HFFc6 (cell line): ENCODE results near the gene ALKAL2. TPM values are rescaled to one million over a fixed set of nuclear protein-coding genes. Genes with fewer than 3 reads are reported as not detected.
A peak's percentile ranks its signal among the peaks of the same experiment; 100 is the strongest.

ENCODE experiments used
- DNase-seq: peaks from one replicate; pipeline ENCODE4 v3.0.0-alpha.2; 2018
- H3K27ac Mint-ChIP-seq: 2 replicates; pipeline ENCODE4 v1.8.0; 2020; ENCODE audit warnings: mild to moderate bottlenecking, mixed read lengths
- H3K27me3 Mint-ChIP-seq: 2 replicates; pipeline ENCODE4 v1.8.0; 2021; ENCODE audit warnings: mild to moderate bottlenecking, moderate library complexity, mixed read lengths; ENCODE audit not compliant: insufficient read depth
- H3K36me3 Mint-ChIP-seq: 2 replicates; pipeline ENCODE4 v1.8.0; 2021; ENCODE audit warnings: low read depth, mixed read lengths
- H3K4me1 Mint-ChIP-seq: 2 replicates; pipeline ENCODE4 v1.8.0; 2020; ENCODE audit warnings: low read depth, mixed read lengths
- H3K4me3 Mint-ChIP-seq: 2 replicates; pipeline ENCODE4 v1.8.0; 2020; ENCODE audit warnings: mild to moderate bottlenecking, moderate library complexity, mixed read lengths
- H3K9me3 Mint-ChIP-seq: 2 replicates; pipeline ENCODE4 v1.8.0; 2020; ENCODE audit warnings: mild to moderate bottlenecking, mixed read lengths
- CTCF ChIP-seq: fragments of 200-600 bp; sonication (generic); IDR thresholded peaks from 2 replicates; pipeline ENCODE4 v1.5.0; 2021; ENCODE audit warnings: antibody characterized with exemption, mild to moderate bottlenecking
- total RNA-seq, 6 experiments: library from RNA; stranded (reverse); fragmentation: NEBNext Ultra II Directional; extraction: Animal tissue kit (Norgen Biotek cat#: 25700); gene quantifications; 2 replicates in 1 of 6; 3 replicates in 5 of 6; pipeline ENCODE4 v1.2.3, GENCODE V29; 2021

Gene ALKAL2
- total RNA-seq, 6 experiments from 2014 or later: not detected

- Mint-ChIP-seq H3K4me3 (no peak overlapping the region), H3K4me1 (no peaks in the 10 kb centered on the region), H3K9me3 (peaks cover 5% of the 10 kb centered on the region; the same call in 1 of the 2 replicates), H3K36me3 (no peaks in the 10 kb centered on the region), H3K27me3 (peaks cover 6% of the 10 kb centered on the region), H3K27ac (no peak overlapping the region)
- no peak for TF ChIP-seq CTCF
- no peak for DNase-seq
Measured at GRCh38 chr2:305366-305765, 17.5 kb upstream of the ALKAL2 start.

- Mint-ChIP-seq H3K27me3 (peaks cover 10% of the 10 kb centered on the region), H3K4me3 (no peak overlapping the region)
Measured at GRCh38 chr2:296354-296753, 8.5 kb upstream of the ALKAL2 start.

GRCh38 chr2:295090-295489, 7.2 kb upstream of the ALKAL2 start:
- no peak for DNase-seq
- Mint-ChIP-seq H3K27ac (no peak overlapping the region), H3K4me1 (peaks cover 1% of the 10 kb centered on the region; the same call in 1 of the 2 replicates), H3K36me3 (no peaks in the 10 kb centered on the region), H3K27me3 (peaks cover 11% of the 10 kb centered on the region), H3K9me3 (no peaks in the 10 kb centered on the region), H3K4me3 (no peak overlapping the region)
- no peak for TF ChIP-seq CTCF

More at GRCh38 chr2:296354-296753, 8.5 kb upstream of the ALKAL2 start:
- TF ChIP-seq CTCF: no peak
- no peak overlapping the region for H3K27ac Mint-ChIP-seq
- H3K9me3 Mint-ChIP-seq: peaks cover 5% of the 10 kb centered on the region; the same call in 1 of the 2 replicates
- H3K4me1 Mint-ChIP-seq: no peaks in the 10 kb centered on the region
- DNase-seq: no peak
- no peaks in the 10 kb centered on the region for H3K36me3 Mint-ChIP-seq

- peak; percentile 54 for DNase-seq
- Mint-ChIP-seq H3K27ac (no peak overlapping the region), H3K27me3 (peaks cover 10% of the 10 kb centered on the region), H3K9me3 (no peaks in the 10 kb centered on the region), H3K4me1 (peaks cover 20% of the 10 kb centered on the region), H3K36me3 (no peaks in the 10 kb centered on the region), H3K4me3 (peak overlapping the region; percentile 88)
- peak; percentile 84 for TF ChIP-seq CTCF
Measured at GRCh38 chr2:290090-290722, 2.3 kb upstream of the ALKAL2 start.

- Mint-ChIP-seq H3K27ac (no peak overlapping the region), H3K4me3 (peak overlapping the region; percentile 88), H3K9me3 (no peaks in the 10 kb centered on the region), H3K36me3 (no peaks in the 10 kb centered on the region), H3K4me1 (peaks cover 27% of the 10 kb centered on the region), H3K27me3 (peaks cover 10% of the 10 kb centered on the region)
- no peak for DNase-seq
- TF ChIP-seq CTCF: no peak
Measured at GRCh38 chr2:289362-290089, 1.6 kb upstream of the ALKAL2 start.
